HCT116 (cell line): ENCODE data around the gene SIRPB2. TPM values are rescaled to one million over a fixed set of nuclear protein-coding genes. Genes with fewer than 3 reads are reported as not detected.

ENCODE experiments used
- ATAC-seq: fragments of 200-7000 bp; cut with Tn5 transposase; 2 replicates; pipeline ENCODE4 v1.9.1; 2020; ENCODE audit warnings: mild to moderate bottlenecking, moderate library complexity
- BruUV-seq: library from RNA; stranded (reverse); fragments of 400-500 nt; replicated peaks from 2 replicates; lab custom pipeline; 2021; lab: Mats Ljungman, UMichigan
- CTCF ChIA-PET: fragments of 300-600 bp; sonication (Branson Sonifier 250); formaldehyde crosslinking; loops from one replicate; lab custom pipeline; 2021; ENCODE audit warnings: antibody characterized with exemption; lab: Charles Lee
- POLR2A ChIA-PET: fragments of 300-600, 350-600 bp; sonication (Branson Sonifier 250); formaldehyde crosslinking; loops from one replicate; lab custom pipeline; 2021; ENCODE audit warnings: antibody characterized with exemption; lab: Charles Lee
- RAD21 ChIA-PET, 2 experiments: fragments of 300-600 bp; sonication (Branson Sonifier 250); formaldehyde crosslinking; loops; one replicate each; lab custom pipeline; 2023; ENCODE audit warnings: low total read pairs in 2 of 2; ENCODE audit not compliant: uncharacterized antibody in 2 of 2, unreplicated experiment in 2 of 2, low non-redundant PET in 1 of 2; lab: Charles Lee
- DNase-seq: peaks from one replicate; pipeline ENCODE4 v3.0.0-alpha.2; 2010; ENCODE audit warnings: low read depth, low spot score
- H2AFZ ChIP-seq: fragments of 200-600 bp; shearing (Covaris generic), sonication (generic); 2 replicates; pipeline ENCODE4 v1.6.1; 2017; ENCODE audit warnings: low read depth, mixed run types, mixed read lengths, antibody characterized with exemption, low read length; ENCODE audit not compliant: poor library complexity, severe bottlenecking
- H3K27ac ChIP-seq: 2 replicates; pipeline ENCODE4 v1.5.1; 2012; ENCODE audit warnings: low read depth, low read length
- H3K27me3 ChIP-seq: fragments of 200-600 bp; sonication (generic); 2 replicates; pipeline ENCODE4 v1.6.1; 2016; ENCODE audit warnings: mixed run types, low read length, mixed read lengths; ENCODE audit not compliant: insufficient read depth
- H3K36me3 ChIP-seq, 2 experiments: fragments of 200-500 bp in 1 of 2; fragments of 200-600 bp in 1 of 2; sonication (Bioruptor generic) in 1 of 2; sonication (generic) in 1 of 2; 2 replicates each; pipeline versions ENCODE4 v1.5.1 to v1.6.1; 2014 to 2016; ENCODE audit warnings: low read length in 2 of 2, inconsistent platforms in 1 of 2, mixed read lengths in 1 of 2, mixed run types in 1 of 2; ENCODE audit not compliant: insufficient read depth in 2 of 2, control insufficient read depth in 1 of 2
- H3K4me1 ChIP-seq, 2 experiments: fragments of 200-600 bp in 1 of 2; sonication (generic) in 1 of 2; 2 replicates each; pipeline versions ENCODE4 v1.5.1 to v1.6.1; 2012 to 2017; ENCODE audit warnings: low read length in 2 of 2, inconsistent platforms in 1 of 2, mild to moderate bottlenecking in 1 of 2, mixed read lengths in 1 of 2, mixed run types in 1 of 2, moderate library complexity in 1 of 2; ENCODE audit not compliant: insufficient read depth in 2 of 2, control insufficient read depth in 1 of 2
- H3K4me2 ChIP-seq: fragments of 200-600 bp; sonication (generic); 2 replicates; pipeline ENCODE4 v1.6.1; 2017; ENCODE audit warnings: mixed run types, low read length, mixed read lengths
- H3K4me3 ChIP-seq, 2 experiments: fragments of 200-600 bp in 1 of 2; sonication (generic) in 1 of 2; replicated peaks in 1 of 2; 2 replicates each; pipeline ENCODE4 v1.5.1; 2011 to 2016; ENCODE audit warnings: low read length in 2 of 2, control low read depth in 1 of 2, low read depth in 1 of 2, mild to moderate bottlenecking in 1 of 2, mixed read lengths in 1 of 2, mixed run types in 1 of 2
- H3K79me2 ChIP-seq: fragments of 200-600 bp; sonication (generic); 2 replicates; pipeline ENCODE4 v1.6.1; 2017; ENCODE audit warnings: mild to moderate bottlenecking, mixed run types, low read length, moderate library complexity, mixed read lengths; ENCODE audit not compliant: insufficient read depth
- H3K9ac ChIP-seq: fragments of 200-600 bp; sonication (generic); 2 replicates; pipeline ENCODE4 v1.6.1; 2016; ENCODE audit warnings: low read length, mixed read lengths
- H3K9me2 ChIP-seq: fragments of 200-600 bp; sonication (generic), shearing (Covaris generic); 2 replicates; pipeline ENCODE4 v1.6.1; 2017; ENCODE audit warnings: mixed run types, mild to moderate bottlenecking, moderate library complexity; ENCODE audit not compliant: insufficient read depth
- H3K9me3 ChIP-seq, 2 experiments: fragments of 200-500 bp in 1 of 2; fragments of 200-600 bp in 1 of 2; sonication (Bioruptor generic) in 1 of 2; sonication (generic) in 1 of 2; 2 replicates each; pipeline ENCODE4 v1.6.1; 2014 to 2017; ENCODE audit warnings: low read length in 2 of 2, mixed read lengths in 2 of 2, inconsistent platforms in 1 of 2, low read depth in 1 of 2, mild to moderate bottlenecking in 1 of 2, mixed run types in 1 of 2, moderate library complexity in 1 of 2; ENCODE audit not compliant: control insufficient read depth in 1 of 2, insufficient read depth in 1 of 2
- H4K20me1 ChIP-seq: fragments of 200-600 bp; sonication (generic), shearing (Covaris generic); 2 replicates; pipeline ENCODE4 v1.6.1; 2017; ENCODE audit warnings: mixed run types, mild to moderate bottlenecking, moderate library complexity; ENCODE audit not compliant: insufficient read depth
- CBX3 ChIP-seq: IDR thresholded peaks from 2 replicates; pipeline ENCODE4 v1.6.1; 2012; ENCODE audit warnings: low read depth
- CEBPB ChIP-seq: IDR thresholded peaks from 2 replicates; pipeline ENCODE4 v1.6.1; 2012; ENCODE audit warnings: low read depth
- CTCF ChIP-seq, 3 experiments: fragments of 200-600 bp in 1 of 3; sonication (generic) in 1 of 3; IDR thresholded peaks in 2 of 3; conservative IDR thresholded peaks in 1 of 3; 2 replicates each; pipeline ENCODE4 v1.5.1; 2012 to 2017; ENCODE audit warnings: low read depth in 2 of 3, low read length in 2 of 3, antibody characterized with exemption in 1 of 3, borderline replicate concordance in 1 of 3, control low read depth in 1 of 3, mild to moderate bottlenecking in 1 of 3, mixed read lengths in 1 of 3, mixed run types in 1 of 3, moderate library complexity in 1 of 3; ENCODE audit not compliant: insufficient read depth in 1 of 3
- ELF1 ChIP-seq: IDR thresholded peaks from 2 replicates; pipeline ENCODE4 v1.6.1; 2012; ENCODE audit warnings: low read depth, borderline replicate concordance
- EZH2phosphoT487 ChIP-seq: fragments of 200-600 bp; IDR thresholded peaks from 2 replicates; pipeline ENCODE4 v1.6.1; 2018; ENCODE audit warnings: antibody characterized with exemption, borderline replicate concordance
- JUND ChIP-seq: IDR thresholded peaks from 2 replicates; pipeline ENCODE4 v1.6.1; 2012
- POLR2A ChIP-seq: IDR thresholded peaks from 2 replicates; pipeline ENCODE4 v1.7.0; 2011; ENCODE audit warnings: borderline replicate concordance; ENCODE audit not compliant: insufficient read depth, insufficient read length; ENCODE audit errors: extremely low read depth
- POLR2AphosphoS5 ChIP-seq: IDR thresholded peaks from 2 replicates; pipeline ENCODE4 v1.6.1; 2011; ENCODE audit warnings: mild to moderate bottlenecking, low read depth, low read length, moderate library complexity
- REST ChIP-seq: IDR thresholded peaks from 2 replicates; pipeline ENCODE4 v1.6.1; 2012; ENCODE audit warnings: low read depth
- SP1 ChIP-seq: IDR thresholded peaks from 2 replicates; pipeline ENCODE4 v1.6.1; 2012; ENCODE audit warnings: low read depth
- SRF ChIP-seq: IDR thresholded peaks from 2 replicates; pipeline ENCODE4 v1.6.1; 2012; ENCODE audit warnings: low read depth
- YY1 ChIP-seq: IDR thresholded peaks from 2 replicates; pipeline ENCODE4 v1.6.1; 2011; ENCODE audit warnings: low read length, low read depth, moderate library complexity, mild to moderate bottlenecking; ENCODE audit not compliant: insufficient replicate concordance; ENCODE audit errors: extremely low read depth
- ZBTB33 ChIP-seq: IDR thresholded peaks from 2 replicates; pipeline ENCODE4 v1.6.1; 2011; ENCODE audit warnings: mild to moderate bottlenecking, low read length, moderate library complexity; ENCODE audit not compliant: insufficient replicate concordance; ENCODE audit errors: extremely low read depth
- ZFX ChIP-seq: fragments of 450-650 bp; IDR thresholded peaks from 2 replicates; pipeline ENCODE4 v1.6.1; 2017
- intact Hi-C: fragments of 100-400 bp; cut with micrococcal nuclease; formaldehyde crosslinking; loops from 2 replicates; pipeline ENCODE4 v1.10.0; 2022
- total RNA-seq: library from RNA; stranded (reverse); gene quantifications from one replicate; pipeline ENCODE4 v1.2.1, GENCODE V29; 2021; ENCODE audit not compliant: unreplicated experiment

The SIRPB2 gene
- total RNA-seq, 1 experiment from 2014 or later: not detected

GRCh38 chr20:1460275-1460674, 30.9 kb downstream of the SIRPB2 start:
- H3K27me3 ChIP-seq: no peaks in the 10 kb centered on the region
- no peak overlapping the region for H3K4me3 ChIP-seq
- ChIA-PET RAD21 (no interaction called here), POLR2A (no interaction called here)
- intact Hi-C loops: loop anchor here (10.0 kb wide), 1 partner anchor 245 kb away; no protein-coding TSS in a partner anchor
- peaks cover 61 to 63% of the 10 kb centered on the region in 2 experiments; a peak in 3 of 4 replicates for H3K36me3 ChIP-seq
- H2AFZ ChIP-seq: no peak overlapping the region
- TF ChIP-seq CBX3 (no peak), YY1 (no peak), CTCF (IDR thresholded peaks at IDR 0.05 in 2 of 3, conservative IDR thresholded peaks at IDR 0.05 in 1 of 3; ENCODE audit: borderline replicate concordance in 1 of 3, insufficient read depth in 1 of 3, low read depth in 2 of 3, low read length in 2 of 3) (no peak), CEBPB (no peak)
- TF ChIP-seq, all 23 proteins: peak for 0
- Histone ChIP-seq H3K79me2 (peaks cover 77% of the 10 kb centered on the region), H3K9me2 (no peaks in the 10 kb centered on the region), H3K4me2 (no peak overlapping the region), H3K9ac (no peak overlapping the region), H3K4me1 (peaks cover 3 to 4% of the 10 kb centered on the region in 2 experiments; a peak in 3 of 4 replicates), H3K9me3 (no peaks in the 10 kb centered on the region), H3K27ac (no peak overlapping the region), H4K20me1 (no peaks in the 10 kb centered on the region)
- DNase-seq (no peak), ATAC-seq (no peak)
- CTCF ChIA-PET: no interaction called here
- BruUV-seq: no TSS peak

GRCh38 chr20:1457992-1458391, 33.2 kb downstream of the SIRPB2 start:
- Histone ChIP-seq H3K9ac (no peak overlapping the region), H4K20me1 (no peaks in the 10 kb centered on the region), H3K27ac (no peak overlapping the region), H3K9me3 (no peaks in the 10 kb centered on the region), H3K4me2 (no peak overlapping the region), H2AFZ (no peak overlapping the region), H3K79me2 (peaks cover 54% of the 10 kb centered on the region), H3K4me1 (no peaks in the 10 kb centered on the region), H3K4me3 (no peak overlapping the region), H3K27me3 (no peaks in the 10 kb centered on the region), H3K36me3 (peaks cover 54 to 62% of the 10 kb centered on the region in 2 experiments; a peak in 3 of 4 replicates), H3K9me2 (no peaks in the 10 kb centered on the region)
- CTCF ChIA-PET: no interaction called here
- no TSS peak for BruUV-seq
- RAD21 ChIA-PET: no interaction called here
- ATAC-seq (no peak), DNase-seq (no peak)
- POLR2A ChIA-PET: interaction anchor here (0.7 kb wide), 1 partner anchor 166 kb away, joined by 3 read pairs; no protein-coding TSS in a partner anchor
- intact Hi-C loops: no loop called here
- TF ChIP-seq REST (no peak), SRF (no peak), ELF1 (no peak), POLR2AphosphoS5 (no peak), SP1 (no peak), JUND (no peak), POLR2A (no peak), ZBTB33 (no peak), EZH2phosphoT487 (no peak), ZFX (no peak)
